ENCODE results near the gene ARIH2. TPM values are rescaled to one million over a fixed set of nuclear protein-coding genes. Genes with fewer than 3 reads are reported as not detected.

ARIH2 gene
- polyA plus RNA-seq, 1 donor (not counting 4 experiments of a cell fraction or from before 2014, with no cell fraction given): 66.7 TPM

DNA sequence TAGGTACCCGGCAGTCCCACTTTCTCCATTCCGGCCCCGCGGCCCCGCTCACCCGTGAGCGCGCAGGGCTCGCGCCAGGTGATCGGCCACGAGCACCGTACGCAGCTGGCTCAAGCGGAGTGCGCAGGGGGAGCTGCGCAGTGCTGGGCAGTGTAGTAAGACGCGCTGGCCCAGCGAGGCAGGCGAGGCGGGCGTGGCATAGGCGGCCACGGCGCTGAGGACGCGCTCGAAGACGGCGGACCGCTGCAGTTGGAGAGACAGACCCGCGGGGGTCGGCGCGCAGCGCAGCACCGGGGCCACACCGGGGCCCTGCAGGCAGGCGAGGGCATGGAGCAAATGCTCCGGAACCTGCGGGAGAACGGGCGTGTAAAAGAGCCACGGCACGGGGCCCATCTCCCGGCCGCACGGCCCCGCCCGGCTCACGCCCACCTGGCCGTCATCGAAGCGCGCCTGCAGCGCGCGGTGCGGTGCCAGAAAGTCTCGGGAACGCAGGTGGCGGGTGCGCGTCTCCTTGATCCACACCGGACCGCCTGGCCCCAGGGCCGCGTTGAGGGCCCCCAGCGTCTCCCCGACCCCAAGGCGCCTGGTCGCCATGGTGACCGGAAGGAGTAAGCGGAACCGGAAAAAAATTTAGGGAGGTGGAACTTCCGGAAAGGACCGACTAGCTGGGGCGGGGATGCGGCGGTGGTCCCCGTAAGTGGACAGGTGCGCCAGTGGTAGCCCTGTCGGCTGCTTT is 99.5 kb downstream of the ARIH2 start, which contains the start of gene DALRD3:
DALRD3 (minus strand) TSS at position 610 of the 736 bp plus-strand sequence; CDS start at position 594, 16 bp downstream.
- TF ChIP-seq EZH2 (IDR thresholded peaks at IDR 0.05; ENCODE audit: low read length): no peak
- TF ChIP-seq, protein P1, sequence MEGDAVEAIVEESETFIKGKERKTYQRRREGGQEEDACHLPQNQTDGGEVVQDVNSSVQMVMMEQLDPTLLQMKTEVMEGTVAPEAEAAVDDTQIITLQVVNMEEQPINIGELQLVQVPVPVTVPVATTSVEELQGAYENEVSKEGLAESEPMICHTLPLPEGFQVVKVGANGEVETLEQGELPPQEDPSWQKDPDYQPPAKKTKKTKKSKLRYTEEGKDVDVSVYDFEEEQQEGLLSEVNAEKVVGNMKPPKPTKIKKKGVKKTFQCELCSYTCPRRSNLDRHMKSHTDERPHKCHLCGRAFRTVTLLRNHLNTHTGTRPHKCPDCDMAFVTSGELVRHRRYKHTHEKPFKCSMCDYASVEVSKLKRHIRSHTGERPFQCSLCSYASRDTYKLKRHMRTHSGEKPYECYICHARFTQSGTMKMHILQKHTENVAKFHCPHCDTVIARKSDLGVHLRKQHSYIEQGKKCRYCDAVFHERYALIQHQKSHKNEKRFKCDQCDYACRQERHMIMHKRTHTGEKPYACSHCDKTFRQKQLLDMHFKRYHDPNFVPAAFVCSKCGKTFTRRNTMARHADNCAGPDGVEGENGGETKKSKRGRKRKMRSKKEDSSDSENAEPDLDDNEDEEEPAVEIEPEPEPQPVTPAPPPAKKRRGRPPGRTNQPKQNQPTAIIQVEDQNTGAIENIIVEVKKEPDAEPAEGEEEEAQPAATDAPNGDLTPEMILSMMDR (optimal IDR thresholded peaks at IDR 0.05 in 1 of 3, IDR thresholded peaks at IDR 0.05 in 1 of 3, conservative IDR thresholded peaks at IDR 0.05 in 1 of 3; ENCODE audit: extremely low read depth in 1 of 3, insufficient read depth in 2 of 3, low read length in 3 of 3): no peak
- Histone ChIP-seq H3K9me3 (ENCODE audit: control insufficient read depth, low read depth, low read length) (no peaks in the 10 kb centered on the region), H3K79me2 (ENCODE audit: control insufficient read depth, insufficient read depth, low read length) (peaks cover 38% of the 10 kb centered on the region), H2AFZ (ENCODE audit: control insufficient read depth, low read length) (peak within 1 kb of the TSS; percentile 79), H3K9me1 (ENCODE audit: control insufficient read depth, extremely low read depth, insufficient read depth, low read length) (peaks cover 3% of the 10 kb centered on the region), H3K27ac (ENCODE audit: control insufficient read depth, insufficient read depth, low read length) (peak within 1 kb of the TSS; percentile 63), H3K4me2 (ENCODE audit: control insufficient read depth, extremely low read depth, insufficient read depth, low read depth, low read length) (peak within 1 kb of the TSS; percentile 99), H3K36me3 (ENCODE audit: control insufficient read depth in 2 of 2, extremely low read depth in 1 of 2, insufficient read depth in 2 of 2, low read length in 2 of 2) (peaks cover 15 to 35% of the 10 kb centered on the region in 2 experiments), H4K20me1 (ENCODE audit: control insufficient read depth, extremely low read depth, insufficient read depth, low read length) (peaks cover 19% of the 10 kb centered on the region), H3K4me3 (ENCODE audit: control insufficient read depth in 2 of 3, extremely low read depth in 1 of 3, insufficient read depth in 2 of 3, low read depth in 1 of 3, low read length in 3 of 3) (peak within 1 kb of the TSS; percentile 53 to 86 (median 82)), H3K4me1 (ENCODE audit: control insufficient read depth, extremely low read depth, insufficient read depth, low read length) (peaks cover 31% of the 10 kb centered on the region), H3K9ac (ENCODE audit: control insufficient read depth, extremely low read depth, insufficient read depth, low read length) (peak within 1 kb of the TSS; percentile 78), H3K27me3 (ENCODE audit: control insufficient read depth, extremely low read depth, insufficient read depth, low read length) (no peaks in the 10 kb centered on the region)
- DNase-seq (ENCODE audit: low read depth, low spot score) (no peak), FAIRE-seq (no peak)
- dilution Hi-C loops (cut with MboI; ENCODE audit: extremely low pct_ligation_motif_present, low sequenced_read_pairs): no loop called here

DNA sequence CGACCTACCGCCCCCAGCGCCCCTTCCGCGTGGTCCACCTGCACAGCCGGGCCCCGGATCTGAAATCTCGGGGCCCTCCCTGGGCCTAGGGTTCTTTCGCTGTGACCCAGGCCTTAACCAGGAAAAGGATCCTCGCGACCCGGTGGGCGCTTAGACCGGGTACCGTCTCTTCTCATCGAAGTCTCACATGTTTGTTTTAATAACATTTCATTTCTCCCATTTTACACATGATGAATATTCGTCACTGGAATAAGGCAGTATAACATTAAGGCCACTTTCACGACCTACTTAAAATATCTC is 100.0 kb downstream of the ARIH2 start:
- Histone ChIP-seq H3K79me2 (ENCODE audit: control insufficient read depth, insufficient read depth, low read length) (peaks cover 36% of the 10 kb centered on the region), H3K9me1 (ENCODE audit: control insufficient read depth, extremely low read depth, insufficient read depth, low read length) (peaks cover 3% of the 10 kb centered on the region), H3K4me3 (ENCODE audit: control insufficient read depth in 2 of 3, extremely low read depth in 1 of 3, insufficient read depth in 2 of 3, low read depth in 1 of 3, low read length in 3 of 3) (peak overlapping the region; percentile 53 to 86 (median 82)), H3K27ac (ENCODE audit: control insufficient read depth, insufficient read depth, low read length) (peak overlapping the region; percentile 63), H3K9ac (ENCODE audit: control insufficient read depth, extremely low read depth, insufficient read depth, low read length) (peak overlapping the region; percentile 78), H3K9me3 (ENCODE audit: control insufficient read depth, low read depth, low read length) (no peaks in the 10 kb centered on the region), H4K20me1 (ENCODE audit: control insufficient read depth, extremely low read depth, insufficient read depth, low read length) (peaks cover 14% of the 10 kb centered on the region), H3K36me3 (ENCODE audit: control insufficient read depth in 2 of 2, extremely low read depth in 1 of 2, insufficient read depth in 2 of 2, low read length in 2 of 2) (peaks cover 15 to 30% of the 10 kb centered on the region in 2 experiments), H2AFZ (ENCODE audit: control insufficient read depth, low read length) (peak overlapping the region; percentile 79), H3K27me3 (ENCODE audit: control insufficient read depth, extremely low read depth, insufficient read depth, low read length) (no peaks in the 10 kb centered on the region), H3K4me1 (ENCODE audit: control insufficient read depth, extremely low read depth, insufficient read depth, low read length) (peaks cover 31% of the 10 kb centered on the region), H3K4me2 (ENCODE audit: control insufficient read depth, extremely low read depth, insufficient read depth, low read depth, low read length) (peak overlapping the region; percentile 99)
- TF ChIP-seq EZH2 (IDR thresholded peaks at IDR 0.05; ENCODE audit: low read length): no peak
- TF ChIP-seq, protein P1 (optimal IDR thresholded peaks at IDR 0.05 in 1 of 3, IDR thresholded peaks at IDR 0.05 in 1 of 3, conservative IDR thresholded peaks at IDR 0.05 in 1 of 3; ENCODE audit: extremely low read depth in 1 of 3, insufficient read depth in 2 of 3, low read length in 3 of 3): no peak
- DNase-seq (ENCODE audit: low read depth, low spot score) (no peak), FAIRE-seq (no peak)
- dilution Hi-C loops (cut with MboI; ENCODE audit: extremely low pct_ligation_motif_present, low sequenced_read_pairs): no loop called here

Data from keratinocyte (primary cell).